Esophagus muscularis mucosa (tissue), 4 donors: ENCODE measurements around the gene FUT3. TPM values are rescaled to one million over a fixed set of nuclear protein-coding genes. Genes with fewer than 3 reads are reported as not detected.

ENCODE experiments used
- DNase-seq: peaks from one replicate; pipeline ENCODE4 v3.0.0-alpha.2; 2017; ENCODE audit errors: extremely low spot score
- H3K27ac ChIP-seq, 4 donors: fragments of 200-600 bp; sonication (generic); replicated peaks in 1 of 4; 1 replicate in 3 of 4; 2 replicates in 1 of 4; pipeline ENCODE4 v1.5.1; 2016 to 2019; ENCODE audit warnings: mild to moderate bottlenecking in 1 of 4
- H3K27me3 ChIP-seq, 4 donors: fragments of 200-600 bp; sonication (generic); one replicate each; pipeline versions ENCODE4 v1.5.1 to v1.6.0; 2016 to 2019
- H3K36me3 ChIP-seq, 4 donors: fragments of 200-600 bp; sonication (generic); one replicate each; pipeline ENCODE4 v1.5.1; 2016 to 2019
- H3K4me1 ChIP-seq, 4 donors: fragments of 200-600 bp; sonication (generic); one replicate each; pipeline ENCODE4 v1.5.1; 2016 to 2019
- H3K4me3 ChIP-seq, 4 donors: fragments of 200-600 bp; sonication (generic); 1 replicate in 2 of 4; 2 replicates in 2 of 4; pipeline ENCODE4 v1.5.1; 2016 to 2019; ENCODE audit warnings: mild to moderate bottlenecking in 4 of 4, moderate library complexity in 1 of 4
- H3K9me3 ChIP-seq, 4 donors: fragments of 200-600 bp; sonication (generic); 1 replicate in 3 of 4; 2 replicates in 1 of 4; pipeline ENCODE4 v1.5.1; 2016 to 2019
- CTCF ChIP-seq, 3 experiments: fragments of 200-600 bp in 2 of 3; fragments of 450-650 bp in 1 of 3; sonication (generic) in 2 of 3; IDR thresholded peaks; one replicate each; pipeline ENCODE4 v1.5.1; 2017 to 2019; ENCODE audit warnings: antibody characterized with exemption in 3 of 3, mild to moderate bottlenecking in 2 of 3, moderate library complexity in 1 of 3
- EP300 ChIP-seq: sonication (generic); formaldehyde crosslinking; IDR thresholded peaks from one replicate; pipeline ENCODE4 v1.6.1; 2017; ENCODE audit warnings: antibody characterized with exemption
- POLR2A ChIP-seq: fragments of 450-650 bp; IDR thresholded peaks from one replicate; pipeline ENCODE4 v1.6.1; 2017; ENCODE audit warnings: antibody characterized with exemption, moderate library complexity, mild to moderate bottlenecking, low read depth
- POLR2AphosphoS5 ChIP-seq, 2 donors: sonication (generic); formaldehyde crosslinking; IDR thresholded peaks; one replicate each; pipeline ENCODE4 v1.6.1; 2017; ENCODE audit warnings: antibody characterized with exemption in 2 of 2
- WGBS: methylation state at CpG from one replicate; pipeline ENCODE4 v1.1.5; 2018; 5-methylcytosine and 5-hydroxymethylcytosine counted together
- intact Hi-C: fragments of 100-400 bp; cut with DNase I; formaldehyde crosslinking; loops from one replicate; pipeline ENCODE4 v1.15.1; 2023
- total RNA-seq, 4 donors: library from RNA; depleted of rRNA; stranded (reverse); fragments of >200 nt; gene quantifications; one replicate each; pipeline versions ENCODE4 v1.1.0 to v1.2.1, GENCODE V29; 2016

FUT3 gene
- total RNA-seq, 4 donors from 2014 or later = 0.57 TPM; not detected in 3

GRCh38 chr19:5882421-5882968 lies 31.2 kb upstream of the FUT3 start:
- no peaks in the 10 kb centered on the region for H3K9me3 ChIP-seq
- H3K36me3 ChIP-seq = no peaks in the 10 kb centered on the region
- peaks cover 0 to 11% (median 0%) of the 10 kb centered on the region in 4 donors for H3K27me3 ChIP-seq
- H3K4me1 ChIP-seq = peaks cover 19 to 69% (median 56%) of the 10 kb centered on the region in 4 donors
- no peak for DNase-seq
- intact Hi-C loops = no loop called here
- H3K4me3 ChIP-seq = no peak overlapping the region
- TF ChIP-seq POLR2A = no peak
- TF ChIP-seq EP300 = no peak
- TF ChIP-seq CTCF (IDR thresholded peaks at IDR 0.05) = no peak
- no peak for TF ChIP-seq POLR2AphosphoS5 (IDR thresholded peaks at IDR 0.05)
- H3K27ac ChIP-seq = peak overlapping the region; percentile 77 to 87 (median 84)
- WGBS = 71% methylated on average over 9 of the region's 9 CpGs

DNA sequence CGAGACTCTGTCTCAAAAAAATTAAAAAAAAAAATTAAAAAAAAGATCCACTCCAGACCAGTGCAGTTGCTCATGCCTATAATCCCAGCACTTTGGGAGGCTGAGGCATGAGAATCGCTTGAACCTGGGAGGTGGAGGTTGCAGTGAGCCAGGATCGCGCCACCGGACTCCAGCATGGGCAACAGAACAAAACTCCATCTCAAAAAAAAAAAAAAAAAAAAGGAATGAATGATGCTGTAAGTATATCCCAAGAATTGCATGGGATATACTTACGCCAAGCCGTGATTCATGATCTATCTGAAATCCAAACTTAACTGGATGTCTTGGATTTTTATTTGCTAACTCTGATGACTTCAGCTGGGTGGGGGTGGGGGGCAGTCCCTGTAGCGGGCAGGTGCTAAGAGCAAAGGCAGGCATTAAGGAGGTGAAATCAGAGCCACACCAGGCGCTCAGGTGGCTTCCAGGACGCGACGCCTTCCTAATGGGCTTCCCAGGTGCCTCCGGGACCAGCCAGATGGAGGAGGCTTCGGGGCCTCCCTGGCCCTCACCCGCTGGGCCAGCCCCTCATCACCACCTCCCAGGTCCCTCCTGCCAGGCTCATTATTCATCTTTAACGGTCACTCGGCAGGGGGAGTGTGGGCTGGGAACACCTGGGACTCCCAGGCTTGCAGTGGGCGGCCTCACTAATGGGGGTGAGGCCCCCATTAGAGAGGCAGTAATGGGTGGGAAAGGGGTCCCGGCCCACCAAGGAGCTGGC lies 30.5 kb upstream of the FUT3 start:
- Histone ChIP-seq H3K27ac (peak overlapping the region; percentile 77 to 88 (median 86)), H3K4me1 (peaks cover 19 to 77% (median 58%) of the 10 kb centered on the region in 4 donors), H3K36me3 (no peaks in the 10 kb centered on the region), H3K4me3 (no peak overlapping the region), H3K9me3 (no peaks in the 10 kb centered on the region), H3K27me3 (peaks cover 0 to 15% (median 0%) of the 10 kb centered on the region in 4 donors)
- TF ChIP-seq POLR2AphosphoS5 (IDR thresholded peaks at IDR 0.05) (no peak), EP300 (no peak), CTCF (IDR thresholded peaks at IDR 0.05) (no peak), POLR2A (no peak)
- DNase-seq = no peak
- WGBS = 76% methylated on average over 19 of the region's 19 CpGs
- intact Hi-C loops = no loop called here

GRCh38 chr19:5880604-5881078 lies 29.4 kb upstream of the FUT3 start:
- Histone ChIP-seq H3K36me3 (no peaks in the 10 kb centered on the region), H3K4me3 (peak overlapping the region in 1 of 4 donors; percentile 2), H3K4me1 (peaks cover 19 to 84% (median 60%) of the 10 kb centered on the region in 4 donors), H3K9me3 (no peaks in the 10 kb centered on the region), H3K27ac (peak overlapping the region; percentile 77 to 88 (median 86)), H3K27me3 (peaks cover 0 to 15% (median 0%) of the 10 kb centered on the region in 4 donors)
- 14% methylated on average over 15 of the region's 15 CpGs for WGBS
- intact Hi-C loops = no loop called here
- TF ChIP-seq CTCF (IDR thresholded peaks at IDR 0.05) = no peak
- TF ChIP-seq EP300 = peak; percentile 66
- TF ChIP-seq POLR2AphosphoS5 (IDR thresholded peaks at IDR 0.05) = peak; percentile 79 to 81
- no peak for TF ChIP-seq POLR2A
- DNase-seq = peak; percentile 95

GRCh38 chr19:5880196-5880595 lies 28.9 kb upstream of the FUT3 start:
- DNase-seq = no peak
- 16% methylated on average over 6 of the region's 6 CpGs for WGBS
- intact Hi-C loops = no loop called here

More at GRCh38 chr19:5880196-5880595, 28.9 kb upstream of the FUT3 start:
- H3K27ac ChIP-seq = peak overlapping the region; percentile 77 to 88 (median 86)
- TF ChIP-seq POLR2AphosphoS5 (IDR thresholded peaks at IDR 0.05) (no peak), POLR2A (no peak), CTCF (IDR thresholded peaks at IDR 0.05) (no peak), EP300 (no peak)
- H3K27me3 ChIP-seq = peaks cover 0 to 15% (median 0%) of the 10 kb centered on the region in 4 donors
- no peaks in the 10 kb centered on the region for H3K36me3 ChIP-seq
- peak overlapping the region in 1 of 4 donors; percentile 2 for H3K4me3 ChIP-seq
- H3K9me3 ChIP-seq = no peaks in the 10 kb centered on the region
- peaks cover 19 to 84% (median 60%) of the 10 kb centered on the region in 4 donors for H3K4me1 ChIP-seq
